COLO668 (cell line): ENCODE data around the gene CAMTA2.
"Not testable (repeated sequence)": the region's sequence is repeated elsewhere in the genome, so short reads cannot be mapped to it uniquely, and the experiment has no call there.

ENCODE experiments used
- DNase-seq: peaks from one replicate; lab custom pipeline; 2025; ENCODE audit not compliant: unreplicated experiment; lab: John Stamatoyannopoulos, UW

Gene CAMTA2

DNA sequence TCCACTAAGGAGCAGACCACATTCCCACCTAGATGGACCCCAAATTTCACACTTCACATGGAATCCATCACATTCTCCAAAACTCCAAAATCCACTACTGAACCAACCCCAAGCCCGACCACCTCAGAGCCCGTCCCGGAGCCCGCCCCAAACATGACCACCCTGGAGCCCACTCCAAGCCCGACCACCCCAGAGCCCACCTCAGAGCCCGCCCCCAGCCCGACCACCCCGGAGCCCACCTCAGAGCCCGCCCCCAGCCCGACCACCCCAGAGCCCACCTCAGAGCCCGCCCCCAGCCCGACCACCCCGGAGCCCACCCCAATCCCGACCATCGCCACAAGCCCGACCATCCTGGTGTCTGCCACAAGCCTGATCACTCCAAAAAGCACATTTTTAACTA, 53.8 kb downstream of the CAMTA2 start:
- no peak for DNase-seq

DNA sequence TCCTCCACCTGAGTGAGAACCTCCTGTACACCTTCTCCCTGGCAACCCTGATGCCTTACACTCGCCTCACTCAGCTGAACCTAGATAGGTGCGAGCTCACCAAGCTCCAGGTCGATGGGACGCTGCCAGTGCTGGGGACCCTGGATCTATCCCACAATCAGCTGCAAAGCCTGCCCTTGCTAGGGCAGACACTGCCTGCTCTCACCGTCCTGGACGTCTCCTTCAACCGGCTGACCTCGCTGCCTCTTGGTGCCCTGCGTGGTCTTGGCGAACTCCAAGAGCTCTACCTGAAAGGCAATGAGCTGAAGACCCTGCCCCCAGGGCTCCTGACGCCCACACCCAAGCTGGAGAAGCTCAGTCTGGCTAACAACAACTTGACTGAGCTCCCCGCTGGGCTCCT, 54.7 kb downstream of the CAMTA2 start:
- DNase-seq, result no peak

DNA sequence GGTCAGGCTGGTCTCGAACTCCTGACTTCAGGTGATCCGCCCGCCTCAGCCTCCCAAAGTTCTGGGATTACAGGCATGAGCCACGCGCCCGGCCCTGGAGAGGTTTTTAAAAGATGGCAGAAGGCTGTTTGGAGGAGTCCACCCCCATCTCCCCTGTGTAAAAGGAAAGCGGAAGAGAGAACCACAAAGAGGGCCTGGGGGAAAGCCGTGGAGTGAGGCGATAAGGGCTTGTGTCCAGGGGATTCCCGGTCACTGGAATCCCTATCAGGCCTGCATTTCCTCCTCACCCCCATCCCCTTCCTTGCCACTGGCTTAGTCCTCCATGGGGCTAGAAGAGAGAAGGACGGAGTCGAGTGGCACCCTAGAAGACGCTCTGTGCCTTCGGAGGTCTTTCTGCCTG, 55.5 kb downstream of the CAMTA2 start, which contains the start of gene GP1BA:
Gene GP1BA (plus strand): TSS at position 315 of the 400 bp plus-strand sequence. CDS start 328 bp downstream, outside the sequence.
- DNase-seq, result no peak

DNA sequence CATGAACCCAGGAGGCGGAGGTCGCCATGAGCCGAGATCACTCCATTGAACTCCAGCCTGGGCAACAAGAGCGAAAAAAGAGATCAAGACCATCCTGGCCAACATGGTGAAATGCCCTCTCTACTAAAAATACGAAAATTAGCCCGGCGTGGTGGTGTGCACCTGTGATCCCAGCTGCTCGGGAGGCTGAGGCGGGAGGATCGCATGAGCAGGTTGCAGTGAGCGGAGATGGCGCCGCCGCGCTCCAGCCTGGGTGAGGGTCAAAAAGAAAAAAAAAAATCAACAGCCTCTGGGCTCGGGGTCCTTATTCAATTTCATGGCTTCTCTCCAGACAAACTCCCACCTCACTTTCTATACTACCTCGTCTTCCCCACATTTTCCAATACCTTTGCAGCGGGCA, 58.6 kb downstream of the CAMTA2 start:
- no peak for DNase-seq

DNA sequence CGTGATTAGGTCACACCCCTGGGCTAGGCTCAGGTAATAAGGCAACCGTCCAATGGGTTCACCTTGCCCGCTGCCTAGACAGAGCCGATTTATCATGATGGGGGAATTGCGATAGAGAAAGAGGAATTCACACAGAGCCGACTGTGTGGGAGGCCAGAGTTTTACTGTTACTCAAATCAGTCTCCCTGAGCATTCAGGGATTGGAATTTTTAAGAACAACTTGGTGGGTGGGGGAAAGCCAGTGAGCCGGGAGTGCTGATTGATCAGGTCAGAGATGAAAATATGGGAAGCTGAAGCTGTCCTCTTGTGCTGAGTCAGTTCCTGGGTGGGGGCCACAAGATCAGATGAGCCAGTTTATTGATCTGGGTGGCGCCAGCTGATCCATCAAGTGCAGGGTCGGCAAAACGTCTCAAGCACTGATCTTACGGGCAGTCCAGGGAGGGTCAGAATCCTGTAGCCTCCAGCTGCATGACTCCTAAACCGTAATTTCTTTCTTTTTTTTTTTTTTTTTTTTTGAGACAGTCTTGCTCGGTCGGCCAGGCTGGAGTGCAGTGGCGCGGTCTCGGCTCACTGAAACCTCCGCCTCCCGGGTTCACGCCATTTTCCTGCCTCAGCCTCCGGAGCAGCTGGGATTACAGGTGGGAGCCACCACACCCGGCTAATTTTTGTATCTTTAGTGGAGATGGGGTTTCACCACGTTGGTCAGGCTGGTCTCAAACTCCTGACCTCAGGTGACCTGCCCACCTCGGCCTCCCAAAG, 60.7 kb downstream of the CAMTA2 start:
- not testable (repeated sequence) for DNase-seq

DNA sequence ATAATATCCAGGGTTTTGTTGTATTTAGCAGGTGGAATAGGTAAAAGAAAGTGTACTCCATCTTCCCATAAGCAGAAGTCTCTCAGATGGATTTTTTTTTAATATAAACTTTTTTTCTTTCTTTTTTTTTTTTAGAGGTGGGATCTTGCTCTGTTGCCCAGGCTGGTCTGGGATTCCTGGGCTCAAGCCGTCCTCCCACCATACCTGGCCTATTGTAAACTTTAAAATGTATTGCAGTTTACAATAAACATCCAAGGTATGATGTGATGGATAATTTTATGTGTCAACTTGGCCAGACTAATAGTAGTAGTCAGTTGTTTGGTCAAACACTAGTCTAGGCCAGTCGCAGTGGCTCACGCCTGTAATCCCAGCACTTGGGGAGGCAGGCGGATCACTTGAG, 66.2 kb downstream of the CAMTA2 start:
- no peak for DNase-seq

DNA sequence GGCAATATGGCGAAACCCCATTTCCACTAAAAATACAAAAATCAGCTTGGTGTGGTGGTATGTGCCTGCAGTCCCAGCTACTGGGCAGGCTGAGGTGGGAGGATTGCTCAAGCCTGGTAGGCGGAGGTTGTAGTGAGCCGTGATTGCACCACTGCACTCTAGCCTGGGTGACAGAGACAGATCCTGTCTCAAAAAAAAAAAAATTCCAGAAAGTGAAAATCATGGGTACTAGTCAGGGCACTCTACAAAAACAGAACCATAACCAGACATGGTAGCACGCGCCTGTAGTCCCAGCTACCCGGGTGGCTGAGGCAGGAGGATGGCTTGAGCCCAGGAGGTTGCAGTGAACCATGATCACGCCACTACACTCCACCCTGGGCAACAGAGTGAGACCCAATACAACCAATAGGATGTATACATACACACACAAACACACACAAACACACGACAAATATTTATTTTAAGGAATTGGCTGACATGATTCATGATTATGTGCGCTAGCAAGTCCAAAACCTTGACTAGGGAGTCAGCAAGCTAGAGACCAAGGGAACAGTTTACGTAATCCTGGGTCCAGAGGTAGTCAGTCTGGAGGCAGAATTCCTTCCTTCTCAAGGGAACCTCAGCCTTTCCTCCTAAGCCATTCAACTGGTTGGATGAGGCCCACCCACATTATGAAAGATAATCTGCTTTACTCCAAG, 67.0 kb downstream of the CAMTA2 start:
- DNase-seq, result no peak

DNA sequence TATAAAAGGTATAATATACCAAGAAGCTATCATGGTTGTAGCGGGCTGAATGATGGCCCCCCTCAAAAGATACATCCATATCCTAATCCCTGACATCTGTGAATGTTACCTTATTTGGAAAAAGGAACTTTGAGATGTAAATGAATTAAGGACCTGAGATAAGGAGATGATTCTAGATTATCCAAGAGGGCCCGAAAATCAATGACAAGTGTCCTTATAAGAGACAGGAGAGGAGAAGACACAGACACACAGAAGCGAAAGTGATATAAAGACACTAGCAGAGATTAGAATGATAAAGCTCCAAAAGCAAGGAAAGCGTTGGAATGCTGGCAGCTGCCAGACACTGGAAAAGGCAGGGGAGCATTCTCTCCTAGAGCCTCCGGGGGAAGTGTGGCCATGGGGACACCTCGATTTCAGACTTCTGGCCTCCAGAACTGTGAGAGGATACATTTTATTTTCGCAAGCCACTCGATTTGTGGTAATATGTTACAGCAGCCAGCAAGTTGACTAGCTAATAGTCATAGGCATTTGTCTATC, 67.9 kb downstream of the CAMTA2 start:
- DNase-seq, result no peak
